GM11168 (cell line): ENCODE results near the gene DCBLD2.

Experiments used
- in situ Hi-C: fragments of 300-500 bp; cut with MboI; formaldehyde crosslinking; loops from one replicate; pipeline ENCODE4 v1.12.0; 2022; ENCODE audit warnings: low sequenced_read_pairs; ENCODE audit not compliant: unreplicated experiment

DCBLD2 gene

GRCh38 chr3:98901392-98902350 lies at the start of gene DCBLD2:
TSS of gene DCBLD2 (minus strand) at chr3:98901695. CDS start at chr3:98901326, 369 bp downstream.
- in situ Hi-C loops: no loop called here

GRCh38 chr3:98945666-98946065 lies 44.2 kb upstream of the DCBLD2 start:
- in situ Hi-C loops: no loop called here

- in situ Hi-C loops: no loop called here
Measured at GRCh38 chr3:98945101-98945524, 43.6 kb upstream of the DCBLD2 start.

- in situ Hi-C loops: no loop called here
Measured at GRCh38 chr3:98930413-98930812, 28.9 kb upstream of the DCBLD2 start.

- in situ Hi-C loops: no loop called here
Measured at GRCh38 chr3:98921957-98922356, 20.5 kb upstream of the DCBLD2 start.

GRCh38 chr3:98920166-98920565 lies 18.7 kb upstream of the DCBLD2 start:
- in situ Hi-C loops: no loop called here

GRCh38 chr3:98918586-98918985 lies 17.1 kb upstream of the DCBLD2 start:
- in situ Hi-C loops: no loop called here

- in situ Hi-C loops: no loop called here
Measured at GRCh38 chr3:98917608-98918007, 16.1 kb upstream of the DCBLD2 start.

- in situ Hi-C loops: no loop called here
Measured at GRCh38 chr3:98914210-98915080, 12.9 kb upstream of the DCBLD2 start.

- in situ Hi-C loops: no loop called here
Measured at GRCh38 chr3:98912448-98912847, 11.0 kb upstream of the DCBLD2 start.

GRCh38 chr3:98906230-98906629 lies 4.7 kb upstream of the DCBLD2 start:
- in situ Hi-C loops: no loop called here

- in situ Hi-C loops: no loop called here
Measured at GRCh38 chr3:98903705-98904481, 2.4 kb upstream of the DCBLD2 start.

- in situ Hi-C loops: no loop called here
Measured at GRCh38 chr3:98903099-98903498, 1.6 kb upstream of the DCBLD2 start.

- in situ Hi-C loops: no loop called here
Measured at GRCh38 chr3:98902351-98902740, 851 bp upstream of the DCBLD2 start.

GRCh38 chr3:98901119-98901391 lies 440 bp downstream of the DCBLD2 start:
- in situ Hi-C loops: no loop called here

GRCh38 chr3:98900265-98901118 lies 1.0 kb downstream of the DCBLD2 start:
- in situ Hi-C loops: no loop called here

GRCh38 chr3:98897701-98898100 lies 3.8 kb downstream of the DCBLD2 start:
- in situ Hi-C loops: no loop called here

- in situ Hi-C loops: no loop called here
Measured at GRCh38 chr3:98894791-98895576, 6.5 kb downstream of the DCBLD2 start.

- in situ Hi-C loops: no loop called here
Measured at GRCh38 chr3:98893740-98894139, 7.8 kb downstream of the DCBLD2 start.
